HCT116 (cell line): ENCODE measurements around the gene MAPK1. TPM values are rescaled to one million over a fixed set of nuclear protein-coding genes. Genes with fewer than 3 reads are reported as not detected.

Experiments used
- ATAC-seq: fragments of 200-7000 bp; cut with Tn5 transposase; 2 replicates; pipeline ENCODE4 v1.9.1; 2020; ENCODE audit warnings: mild to moderate bottlenecking, moderate library complexity
- BruUV-seq: library from RNA; stranded (reverse); fragments of 400-500 nt; replicated peaks from 2 replicates; lab custom pipeline; 2021; lab: Mats Ljungman, UMichigan
- CTCF ChIA-PET: fragments of 300-600 bp; sonication (Branson Sonifier 250); formaldehyde crosslinking; loops from one replicate; lab custom pipeline; 2021; ENCODE audit warnings: antibody characterized with exemption; lab: Charles Lee
- POLR2A ChIA-PET: fragments of 300-600, 350-600 bp; sonication (Branson Sonifier 250); formaldehyde crosslinking; loops from one replicate; lab custom pipeline; 2021; ENCODE audit warnings: antibody characterized with exemption; lab: Charles Lee
- RAD21 ChIA-PET, 2 experiments: fragments of 300-600 bp; sonication (Branson Sonifier 250); formaldehyde crosslinking; loops; one replicate each; lab custom pipeline; 2023; ENCODE audit warnings: low total read pairs in 2 of 2; ENCODE audit not compliant: uncharacterized antibody in 2 of 2, unreplicated experiment in 2 of 2, low non-redundant PET in 1 of 2; lab: Charles Lee
- DNase-seq: peaks from one replicate; pipeline ENCODE4 v3.0.0-alpha.2; 2010; ENCODE audit warnings: low read depth, low spot score
- H2AFZ ChIP-seq: fragments of 200-600 bp; shearing (Covaris generic), sonication (generic); 2 replicates; pipeline ENCODE4 v1.6.1; 2017; ENCODE audit warnings: low read depth, mixed run types, mixed read lengths, antibody characterized with exemption, low read length; ENCODE audit not compliant: poor library complexity, severe bottlenecking
- H3K27ac ChIP-seq: 2 replicates; pipeline ENCODE4 v1.5.1; 2012; ENCODE audit warnings: low read depth, low read length
- H3K27me3 ChIP-seq: fragments of 200-600 bp; sonication (generic); 2 replicates; pipeline ENCODE4 v1.6.1; 2016; ENCODE audit warnings: mixed run types, low read length, mixed read lengths; ENCODE audit not compliant: insufficient read depth
- H3K36me3 ChIP-seq, 2 experiments: fragments of 200-500 bp in 1 of 2; fragments of 200-600 bp in 1 of 2; sonication (Bioruptor generic) in 1 of 2; sonication (generic) in 1 of 2; 2 replicates each; pipeline versions ENCODE4 v1.5.1 to v1.6.1; 2014 to 2016; ENCODE audit warnings: low read length in 2 of 2, inconsistent platforms in 1 of 2, mixed read lengths in 1 of 2, mixed run types in 1 of 2; ENCODE audit not compliant: insufficient read depth in 2 of 2, control insufficient read depth in 1 of 2
- H3K4me1 ChIP-seq, 2 experiments: fragments of 200-600 bp in 1 of 2; sonication (generic) in 1 of 2; 2 replicates each; pipeline versions ENCODE4 v1.5.1 to v1.6.1; 2012 to 2017; ENCODE audit warnings: low read length in 2 of 2, inconsistent platforms in 1 of 2, mild to moderate bottlenecking in 1 of 2, mixed read lengths in 1 of 2, mixed run types in 1 of 2, moderate library complexity in 1 of 2; ENCODE audit not compliant: insufficient read depth in 2 of 2, control insufficient read depth in 1 of 2
- H3K4me2 ChIP-seq: fragments of 200-600 bp; sonication (generic); 2 replicates; pipeline ENCODE4 v1.6.1; 2017; ENCODE audit warnings: mixed run types, low read length, mixed read lengths
- H3K4me3 ChIP-seq, 2 experiments: fragments of 200-600 bp in 1 of 2; sonication (generic) in 1 of 2; replicated peaks in 1 of 2; 2 replicates each; pipeline ENCODE4 v1.5.1; 2011 to 2016; ENCODE audit warnings: low read length in 2 of 2, control low read depth in 1 of 2, low read depth in 1 of 2, mild to moderate bottlenecking in 1 of 2, mixed read lengths in 1 of 2, mixed run types in 1 of 2
- H3K79me2 ChIP-seq: fragments of 200-600 bp; sonication (generic); 2 replicates; pipeline ENCODE4 v1.6.1; 2017; ENCODE audit warnings: mild to moderate bottlenecking, mixed run types, low read length, moderate library complexity, mixed read lengths; ENCODE audit not compliant: insufficient read depth
- H3K9ac ChIP-seq: fragments of 200-600 bp; sonication (generic); 2 replicates; pipeline ENCODE4 v1.6.1; 2016; ENCODE audit warnings: low read length, mixed read lengths
- H3K9me2 ChIP-seq: fragments of 200-600 bp; sonication (generic), shearing (Covaris generic); 2 replicates; pipeline ENCODE4 v1.6.1; 2017; ENCODE audit warnings: mixed run types, mild to moderate bottlenecking, moderate library complexity; ENCODE audit not compliant: insufficient read depth
- H3K9me3 ChIP-seq, 2 experiments: fragments of 200-500 bp in 1 of 2; fragments of 200-600 bp in 1 of 2; sonication (Bioruptor generic) in 1 of 2; sonication (generic) in 1 of 2; 2 replicates each; pipeline ENCODE4 v1.6.1; 2014 to 2017; ENCODE audit warnings: low read length in 2 of 2, mixed read lengths in 2 of 2, inconsistent platforms in 1 of 2, low read depth in 1 of 2, mild to moderate bottlenecking in 1 of 2, mixed run types in 1 of 2, moderate library complexity in 1 of 2; ENCODE audit not compliant: control insufficient read depth in 1 of 2, insufficient read depth in 1 of 2
- H4K20me1 ChIP-seq: fragments of 200-600 bp; sonication (generic), shearing (Covaris generic); 2 replicates; pipeline ENCODE4 v1.6.1; 2017; ENCODE audit warnings: mixed run types, mild to moderate bottlenecking, moderate library complexity; ENCODE audit not compliant: insufficient read depth
- ATF3 ChIP-seq: IDR thresholded peaks from 2 replicates; pipeline ENCODE4 v1.6.1; 2012
- CBX3 ChIP-seq: IDR thresholded peaks from 2 replicates; pipeline ENCODE4 v1.6.1; 2012; ENCODE audit warnings: low read depth
- CEBPB ChIP-seq: IDR thresholded peaks from 2 replicates; pipeline ENCODE4 v1.6.1; 2012; ENCODE audit warnings: low read depth
- CTCF ChIP-seq, 3 experiments: fragments of 200-600 bp in 1 of 3; sonication (generic) in 1 of 3; IDR thresholded peaks in 2 of 3; conservative IDR thresholded peaks in 1 of 3; 2 replicates each; pipeline ENCODE4 v1.5.1; 2012 to 2017; ENCODE audit warnings: low read depth in 2 of 3, low read length in 2 of 3, antibody characterized with exemption in 1 of 3, borderline replicate concordance in 1 of 3, control low read depth in 1 of 3, mild to moderate bottlenecking in 1 of 3, mixed read lengths in 1 of 3, mixed run types in 1 of 3, moderate library complexity in 1 of 3; ENCODE audit not compliant: insufficient read depth in 1 of 3
- ELF1 ChIP-seq: IDR thresholded peaks from 2 replicates; pipeline ENCODE4 v1.6.1; 2012; ENCODE audit warnings: low read depth, borderline replicate concordance
- EZH2 ChIP-seq: fragments of 200-600 bp; sonication (generic); IDR thresholded peaks from 2 replicates; pipeline ENCODE4 v1.6.1; 2017; ENCODE audit warnings: antibody characterized with exemption, mixed run types
- POLR2AphosphoS5 ChIP-seq: IDR thresholded peaks from 2 replicates; pipeline ENCODE4 v1.6.1; 2011; ENCODE audit warnings: mild to moderate bottlenecking, low read depth, low read length, moderate library complexity
- RAD21 ChIP-seq: IDR thresholded peaks from 2 replicates; pipeline ENCODE4 v1.6.1; 2012; ENCODE audit warnings: low read depth, mild to moderate bottlenecking
- REST ChIP-seq: IDR thresholded peaks from 2 replicates; pipeline ENCODE4 v1.6.1; 2012; ENCODE audit warnings: low read depth
- SIN3A ChIP-seq: IDR thresholded peaks from 2 replicates; pipeline ENCODE4 v1.6.1; 2012; ENCODE audit warnings: low read depth
- SP1 ChIP-seq: IDR thresholded peaks from 2 replicates; pipeline ENCODE4 v1.6.1; 2012; ENCODE audit warnings: low read depth
- SRF ChIP-seq: IDR thresholded peaks from 2 replicates; pipeline ENCODE4 v1.6.1; 2012; ENCODE audit warnings: low read depth
- YY1 ChIP-seq: IDR thresholded peaks from 2 replicates; pipeline ENCODE4 v1.6.1; 2011; ENCODE audit warnings: low read length, low read depth, moderate library complexity, mild to moderate bottlenecking; ENCODE audit not compliant: insufficient replicate concordance; ENCODE audit errors: extremely low read depth
- ZBTB33 ChIP-seq: IDR thresholded peaks from 2 replicates; pipeline ENCODE4 v1.6.1; 2011; ENCODE audit warnings: mild to moderate bottlenecking, low read length, moderate library complexity; ENCODE audit not compliant: insufficient replicate concordance; ENCODE audit errors: extremely low read depth
- ZNF274 ChIP-seq: fragments of 200-500 bp; sonication (Bioruptor generic); IDR thresholded peaks from 2 replicates; pipeline ENCODE4 v1.6.1; 2014; ENCODE audit warnings: mild to moderate bottlenecking, low read depth, low read length, inconsistent platforms
- intact Hi-C: fragments of 100-400 bp; cut with micrococcal nuclease; formaldehyde crosslinking; loops from 2 replicates; pipeline ENCODE4 v1.10.0; 2022
- total RNA-seq: library from RNA; stranded (reverse); gene quantifications from one replicate; pipeline ENCODE4 v1.2.1, GENCODE V29; 2021; ENCODE audit not compliant: unreplicated experiment

Gene MAPK1
- total RNA-seq, 1 experiment from 2014 or later: 137 TPM

- TF ChIP-seq REST (no peak), ZNF274 (no peak)
These were observed 154.6 kb downstream of the MAPK1 start (continued) for GRCh38 chr22:21712751-21713427.

- RAD21 ChIA-PET: no interaction called here
- no TSS peak for BruUV-seq
These were observed 155.6 kb downstream of the MAPK1 start for GRCh38 chr22:21711851-21712250.

More at GRCh38 chr22:21711851-21712250, 155.6 kb downstream of the MAPK1 start:
- Histone ChIP-seq H3K9ac (no peak overlapping the region), H3K4me1 (peaks cover 0 to 7% of the 10 kb centered on the region in 2 experiments; a peak in 1 of 4 replicates), H3K4me3 (no peak overlapping the region), H3K9me3 (no peaks in the 10 kb centered on the region), H3K4me2 (no peak overlapping the region), H3K79me2 (no peaks in the 10 kb centered on the region), H3K27ac (no peak overlapping the region), H3K36me3 (no peaks in the 10 kb centered on the region), H3K27me3 (no peaks in the 10 kb centered on the region), H4K20me1 (no peaks in the 10 kb centered on the region), H3K9me2 (no peaks in the 10 kb centered on the region), H2AFZ (no peak overlapping the region)
- POLR2A ChIA-PET: no interaction called here
- DNase-seq: no peak
- TF ChIP-seq ELF1: no peak
- no peak for TF ChIP-seq SP1
- TF ChIP-seq SRF: no peak
- TF ChIP-seq ZBTB33: no peak
- TF ChIP-seq POLR2AphosphoS5: no peak
- no peak for TF ChIP-seq EZH2
- no peak for TF ChIP-seq ZNF274
- TF ChIP-seq CTCF (IDR thresholded peaks at IDR 0.05 in 2 of 3, conservative IDR thresholded peaks at IDR 0.05 in 1 of 3; ENCODE audit: borderline replicate concordance in 1 of 3, insufficient read depth in 1 of 3, low read depth in 2 of 3, low read length in 2 of 3): no peak
- TF ChIP-seq RAD21: no peak
- TF ChIP-seq SIN3A: no peak
- TF ChIP-seq YY1: no peak
- no peak for TF ChIP-seq CEBPB
- TF ChIP-seq ATF3: no peak
- no peak for TF ChIP-seq CBX3
- CTCF ChIA-PET: interaction anchor here (0.9 kb wide), 1 partner anchor 241 kb away, joined by 3 read pairs; the partner anchor contains the start of gene PPM1F
- no peak for ATAC-seq
- intact Hi-C loops: loop anchor here (2.0 kb wide), 2 partner anchors 227 to 241 kb away; partner anchors contain the start of gene PPM1F
